GM19239 (cell line): ENCODE measurements around the gene NXN.
A peak's percentile ranks its signal among the peaks of the same experiment; 100 is the strongest.
"Not testable (repeated sequence)": the region's sequence is repeated elsewhere in the genome, so short reads cannot be mapped to it uniquely, and the experiment has no call there.

Experiments
- DNase-seq: peaks from one replicate; pipeline ENCODE4 v3.0.0; 2011; ENCODE audit warnings: low spot score; ENCODE audit not compliant: insufficient read length
- FAIRE-seq: peaks from 2 replicates; lab custom pipeline; 2011; peaks lifted over from hg19 to GRCh38; lab: Jason Lieb, UNC

NXN gene

DNA sequence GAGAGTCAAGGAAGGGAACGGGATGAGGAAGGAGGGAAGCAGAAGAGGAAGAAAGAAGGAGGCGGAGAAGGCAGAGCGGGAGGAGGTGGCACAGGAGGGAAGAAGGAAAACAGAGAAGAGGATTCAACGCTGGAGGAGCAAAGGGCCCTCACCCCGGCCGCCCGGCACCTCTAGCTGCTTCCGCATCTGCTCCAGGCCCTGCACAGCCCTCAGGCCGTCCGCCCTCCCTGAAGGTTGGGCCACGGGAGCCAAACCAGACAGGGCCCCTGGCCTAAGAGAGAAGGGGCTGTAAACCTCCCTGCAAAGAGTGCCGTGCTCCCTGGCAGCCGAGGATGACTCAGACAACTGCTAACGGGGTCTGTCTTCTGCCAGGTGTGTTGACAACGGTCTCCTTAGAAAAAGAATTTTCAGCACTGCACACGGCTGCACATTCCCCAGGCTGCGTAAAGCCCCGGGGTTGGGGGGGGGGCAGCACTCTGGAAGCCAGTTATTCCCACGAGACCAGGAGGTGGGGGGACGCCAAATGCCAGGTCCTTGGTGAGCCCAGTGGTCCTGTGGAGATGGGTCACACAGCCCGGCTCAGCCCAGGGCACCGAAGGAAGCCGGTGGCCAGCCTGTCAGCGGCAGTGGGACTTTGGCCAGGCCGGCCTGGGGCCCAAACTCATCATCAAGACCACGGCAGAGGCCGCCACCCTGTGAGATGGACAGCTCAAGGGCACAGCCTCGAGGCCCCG is 168.4 kb downstream of the NXN start:
- no peak for DNase-seq
- no peak for FAIRE-seq

DNA sequence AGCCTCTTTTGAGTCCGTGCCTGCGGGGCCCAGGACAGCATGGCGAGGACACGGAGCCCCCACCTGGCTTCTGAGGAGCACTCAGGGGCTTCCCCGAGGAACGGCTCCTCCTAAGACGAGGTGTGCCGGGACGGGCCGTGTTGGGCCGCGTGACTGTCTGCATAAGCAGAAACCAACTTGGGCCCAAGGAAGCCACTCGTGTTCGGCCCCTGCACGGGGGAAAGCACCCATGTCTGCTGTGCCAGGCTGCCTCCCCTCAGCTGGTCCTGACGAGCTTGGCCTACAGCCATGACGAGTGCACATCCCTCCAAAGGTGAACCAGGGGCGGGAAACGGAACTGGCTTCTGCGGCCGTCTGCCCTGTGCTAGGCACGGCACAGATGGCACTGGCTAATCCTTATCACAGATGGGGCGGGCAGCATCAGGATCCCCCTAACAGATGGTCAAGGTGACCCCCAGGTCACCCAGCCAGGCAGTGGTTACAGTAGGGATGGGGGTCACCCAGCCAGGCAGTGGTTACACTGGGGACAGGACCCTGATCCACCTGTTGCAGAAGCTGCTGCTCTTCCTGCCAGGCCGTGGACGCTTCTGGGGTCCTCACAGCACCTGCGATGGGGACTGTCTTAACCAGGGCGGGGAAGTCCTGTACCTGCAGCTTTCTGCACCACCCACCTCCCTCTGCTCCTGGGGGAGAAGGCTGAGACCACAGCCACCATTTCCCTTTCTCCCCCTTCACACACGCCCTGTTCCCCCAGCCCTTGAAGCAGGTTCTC is 171.9 kb downstream of the NXN start:
- no peak for FAIRE-seq
- DNase-seq = no peak

- DNase-seq (no peak), FAIRE-seq (no peak)
Observed at GRCh38 chr17:806781-807522, 172.6 kb downstream of the NXN start.

DNA sequence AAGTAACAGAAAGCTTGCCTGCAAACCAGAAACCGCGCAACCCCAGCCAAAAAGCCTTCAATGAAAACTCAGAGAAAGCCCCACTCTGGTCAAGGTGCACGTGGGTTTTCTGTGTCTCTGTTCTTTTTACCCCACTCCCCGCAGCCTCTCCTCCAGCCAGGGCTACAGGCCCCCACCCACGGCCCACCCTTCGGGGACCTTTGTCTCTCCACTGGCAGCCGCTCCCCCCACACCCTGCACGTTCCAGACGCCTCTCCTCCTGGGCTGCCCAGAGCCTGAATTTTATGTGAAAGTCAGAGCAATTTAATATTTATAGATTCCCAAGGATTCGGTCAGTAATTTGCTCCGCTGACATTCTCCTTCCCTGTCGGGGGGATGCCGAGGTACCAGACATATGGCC is 173.2 kb downstream of the NXN start:
- DNase-seq (no peak), FAIRE-seq (no peak)

GRCh38 chr17:805886-806285 is 173.7 kb downstream of the NXN start:
- FAIRE-seq, DNase-seq: not testable (repeated sequence)

DNA sequence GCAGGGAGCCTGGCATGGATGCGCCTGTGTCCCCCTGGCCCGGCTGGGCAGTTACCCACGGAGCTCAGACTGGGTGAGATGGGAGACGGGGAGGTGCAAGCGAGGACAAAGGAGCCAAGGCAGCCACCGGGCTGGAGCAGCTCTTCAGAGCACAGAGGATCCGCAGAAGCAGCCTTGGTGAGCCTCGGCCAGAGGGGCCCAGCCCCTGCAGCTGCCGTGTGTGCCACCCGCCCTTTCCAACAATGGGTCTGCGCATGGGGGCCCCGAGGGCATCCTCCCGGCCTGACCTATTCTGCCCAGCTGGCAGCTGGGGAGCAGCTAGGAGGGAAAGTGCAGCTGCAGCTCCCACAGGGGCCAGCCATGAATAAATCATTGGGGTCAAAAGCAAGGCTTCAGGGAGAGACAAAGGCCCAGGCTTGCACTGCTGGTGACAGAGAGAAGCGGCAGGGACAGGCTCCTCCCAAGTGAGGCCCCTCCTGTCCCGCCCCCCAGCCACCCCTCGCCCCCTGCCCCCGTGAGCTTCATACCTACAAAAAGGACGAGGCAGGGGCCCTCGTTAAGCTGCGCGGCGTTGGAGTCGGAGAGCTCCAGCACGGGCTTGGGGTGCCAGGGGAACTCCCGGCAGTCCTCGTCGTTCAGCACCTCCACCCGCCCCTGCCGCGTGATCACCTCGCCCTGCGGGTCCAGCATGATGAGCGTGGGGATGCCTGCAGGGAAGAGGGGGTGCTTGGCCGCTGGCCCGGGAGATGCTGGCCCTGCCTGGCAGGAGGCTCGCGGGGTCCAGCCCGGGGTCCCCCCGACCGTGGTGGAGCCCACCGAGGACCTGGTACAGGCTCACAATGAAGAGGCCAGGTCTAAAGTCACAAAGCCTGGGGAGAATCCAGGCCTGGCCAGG is 174.8 kb downstream of the NXN start:
- no peak for DNase-seq
- no peak for FAIRE-seq

- FAIRE-seq (no peak), DNase-seq (no peak)
Observed at GRCh38 chr17:802901-803881, 176.4 kb downstream of the NXN start.

- DNase-seq = no peak
- FAIRE-seq = no peak
Observed at GRCh38 chr17:802481-802880, 177.1 kb downstream of the NXN start.

DNA sequence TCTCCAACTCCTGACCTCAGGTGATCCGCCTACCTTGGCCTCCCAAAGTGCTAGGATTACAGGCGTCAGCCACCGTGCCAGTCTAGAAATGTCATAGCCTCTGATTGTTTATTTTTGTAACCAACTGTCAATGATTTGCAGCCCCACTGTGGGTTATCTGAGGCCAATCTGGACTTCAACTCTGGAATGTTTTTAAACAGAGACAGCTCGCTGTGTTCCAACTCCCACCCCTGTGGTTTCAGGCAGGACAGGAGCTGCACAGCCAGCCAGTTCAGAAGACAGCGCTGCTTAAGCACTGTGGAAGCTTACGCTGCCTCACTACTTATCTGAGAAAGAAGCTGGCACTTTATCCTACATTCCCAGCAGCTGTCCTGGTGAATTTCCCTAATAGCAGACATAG is 177.9 kb downstream of the NXN start:
- DNase-seq = no peak
- FAIRE-seq = no peak

GRCh38 chr17:800446-801242 is 178.9 kb downstream of the NXN start:
- DNase-seq (no peak), FAIRE-seq (no peak)

- FAIRE-seq (no peak), DNase-seq (no peak)
Observed at GRCh38 chr17:799261-799660, 180.3 kb downstream of the NXN start.

GRCh38 chr17:798246-798645 is 181.3 kb downstream of the NXN start:
- FAIRE-seq (no peak), DNase-seq (no peak)

DNA sequence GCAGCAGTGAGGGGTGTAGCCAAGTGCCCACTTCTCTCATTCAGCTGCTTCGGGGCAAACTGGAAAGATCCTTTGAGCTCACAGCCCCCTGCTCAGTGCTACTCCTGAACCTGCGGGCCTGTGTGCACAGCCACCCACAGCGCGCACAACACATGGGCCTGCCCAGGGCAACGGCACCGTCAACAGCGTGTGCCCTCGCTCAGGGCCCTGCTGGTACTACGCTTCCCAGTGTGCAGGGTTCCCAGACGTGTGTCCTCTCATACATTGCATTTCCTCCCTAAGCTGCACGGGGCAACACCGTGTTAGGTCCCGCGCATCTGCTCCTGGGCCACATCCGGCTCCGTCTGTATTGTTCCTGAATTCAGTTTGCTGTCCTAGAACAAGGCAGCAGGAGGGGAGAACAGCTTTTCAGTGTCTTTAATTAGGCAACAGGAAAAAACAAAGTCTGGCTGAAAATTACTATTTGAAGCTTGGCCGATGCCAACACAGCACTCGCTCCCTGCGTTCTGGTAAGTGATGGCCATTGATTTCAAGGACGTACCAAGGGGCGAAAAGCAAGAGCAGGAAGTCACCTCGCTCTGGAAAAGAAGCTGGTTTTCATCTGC is 182.2 kb downstream of the NXN start:
- FAIRE-seq (no peak), DNase-seq (no peak)

- DNase-seq (no peak), FAIRE-seq (no peak)
Observed at GRCh38 chr17:796609-797008, 183.0 kb downstream of the NXN start.

DNA sequence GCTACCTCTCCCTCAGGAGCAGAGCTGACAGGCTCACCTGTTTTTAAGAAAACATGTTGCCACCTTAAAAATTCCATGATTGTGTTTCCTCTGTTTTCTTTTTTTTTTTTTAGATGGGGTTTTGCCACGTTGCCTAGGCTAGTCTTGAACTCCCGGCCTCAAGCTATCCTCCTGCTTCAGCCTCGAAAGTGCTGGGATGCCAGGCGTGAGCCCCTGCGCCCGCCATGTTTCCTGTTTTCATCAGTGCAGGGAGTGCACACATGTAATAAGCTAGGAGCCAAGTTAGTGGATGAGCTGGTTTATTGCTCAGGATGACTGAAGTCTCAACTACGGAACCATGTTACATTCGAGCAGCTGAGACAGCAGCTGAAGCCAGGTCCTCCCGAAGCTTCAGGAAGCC is 183.9 kb downstream of the NXN start:
- FAIRE-seq = no peak
- no peak for DNase-seq

DNA sequence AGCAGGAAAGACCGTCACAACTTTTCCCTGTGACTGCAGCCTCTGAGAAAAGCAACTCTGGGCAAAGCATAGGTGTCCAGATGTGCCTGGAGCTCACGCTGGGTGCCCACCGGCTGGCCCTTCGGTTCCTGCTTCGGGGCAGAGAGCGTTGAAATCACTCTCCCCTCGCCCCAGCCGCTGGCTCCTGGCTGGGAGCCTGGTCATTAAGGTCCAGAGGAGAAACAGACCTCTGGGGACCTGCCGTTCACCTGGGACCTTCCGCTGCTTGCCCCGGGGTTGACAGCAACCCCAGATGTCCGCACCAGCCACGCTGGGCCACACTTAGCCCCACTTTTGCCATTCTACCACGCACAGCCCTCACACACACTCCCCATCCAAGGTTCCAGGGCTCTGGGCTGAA is 184.3 kb downstream of the NXN start:
- FAIRE-seq = no peak

GRCh38 chr17:794876-795275 is 184.7 kb downstream of the NXN start:
- no peak for FAIRE-seq
- peak; percentile 71 for DNase-seq

More for the DNA sequence above, 184.3 kb downstream of the NXN start:
- no peak for DNase-seq

- FAIRE-seq = no peak
- no peak for DNase-seq
Observed at GRCh38 chr17:792277-792676, 187.3 kb downstream of the NXN start.
